ENCODE data around the gene ZNF407.

The ZNF407 gene

GRCh38 chr18:75113455-75113854 lies 515.8 kb downstream of the ZNF407 start:
- no peak for DNase-seq

GRCh38 chr18:75114231-75114764 lies 516.6 kb downstream of the ZNF407 start:
- no peak for DNase-seq
